ENCODE measurements around the gene MYL7. TPM values are rescaled to one million over a fixed set of nuclear protein-coding genes. Genes with fewer than 3 reads are reported as not detected.

MYL7 gene
- total RNA-seq, 4 donors from 2014 or later = not detected

DNA sequence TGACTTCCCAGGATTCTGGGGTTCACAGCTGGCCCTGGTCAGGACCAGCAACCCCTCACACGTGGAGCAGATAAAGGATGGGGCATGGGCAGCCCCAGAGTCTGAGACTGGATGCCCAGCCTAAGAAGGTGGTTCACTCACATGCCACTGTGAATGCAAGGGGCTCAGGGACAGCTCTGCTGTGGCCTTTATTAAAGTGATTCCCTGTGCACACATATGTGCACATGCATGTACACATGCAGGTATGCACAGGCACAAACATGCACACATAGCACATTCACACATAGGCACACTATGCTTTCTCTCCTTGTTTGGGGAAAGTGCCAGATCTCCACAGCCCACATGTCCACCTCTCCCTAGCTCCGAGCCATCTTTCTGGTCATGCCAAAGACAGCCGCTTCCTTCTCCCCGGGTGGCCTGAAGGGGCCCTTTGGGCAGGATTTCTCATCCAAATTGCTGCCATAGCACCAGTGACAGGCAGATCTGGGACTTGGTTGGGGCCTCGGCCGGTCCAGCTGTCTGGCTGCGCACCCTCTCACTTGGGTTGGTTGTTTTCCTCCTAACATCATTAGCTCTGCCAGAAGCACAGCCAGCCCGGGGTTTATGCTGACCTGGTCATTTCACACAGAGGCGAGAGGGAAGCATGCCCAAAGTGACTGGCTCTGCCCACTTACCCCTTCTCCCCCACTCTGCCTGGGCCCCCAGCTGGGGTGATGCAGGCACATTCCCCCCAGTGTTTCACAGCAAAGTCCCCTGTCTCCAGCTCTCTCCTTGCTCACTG, 46.7 kb upstream of the MYL7 start:
- Histone ChIP-seq H3K4me3 (no peak overlapping the region), H3K27ac (no peak overlapping the region), H3K9me3 (peaks cover 0 to 5% (median 0%) of the 10 kb centered on the region in 3 donors), H3K36me3 (no peaks in the 10 kb centered on the region), H3K4me1 (peaks cover 8 to 22% (median 11%) of the 10 kb centered on the region in 3 donors), H3K27me3 (peaks cover 0 to 18% (median 0%) of the 10 kb centered on the region in 4 donors)
- WGBS, 2 donors = 56 to 63% methylated on average over 4 of the region's 9 CpGs
- TF ChIP-seq, protein P1, sequence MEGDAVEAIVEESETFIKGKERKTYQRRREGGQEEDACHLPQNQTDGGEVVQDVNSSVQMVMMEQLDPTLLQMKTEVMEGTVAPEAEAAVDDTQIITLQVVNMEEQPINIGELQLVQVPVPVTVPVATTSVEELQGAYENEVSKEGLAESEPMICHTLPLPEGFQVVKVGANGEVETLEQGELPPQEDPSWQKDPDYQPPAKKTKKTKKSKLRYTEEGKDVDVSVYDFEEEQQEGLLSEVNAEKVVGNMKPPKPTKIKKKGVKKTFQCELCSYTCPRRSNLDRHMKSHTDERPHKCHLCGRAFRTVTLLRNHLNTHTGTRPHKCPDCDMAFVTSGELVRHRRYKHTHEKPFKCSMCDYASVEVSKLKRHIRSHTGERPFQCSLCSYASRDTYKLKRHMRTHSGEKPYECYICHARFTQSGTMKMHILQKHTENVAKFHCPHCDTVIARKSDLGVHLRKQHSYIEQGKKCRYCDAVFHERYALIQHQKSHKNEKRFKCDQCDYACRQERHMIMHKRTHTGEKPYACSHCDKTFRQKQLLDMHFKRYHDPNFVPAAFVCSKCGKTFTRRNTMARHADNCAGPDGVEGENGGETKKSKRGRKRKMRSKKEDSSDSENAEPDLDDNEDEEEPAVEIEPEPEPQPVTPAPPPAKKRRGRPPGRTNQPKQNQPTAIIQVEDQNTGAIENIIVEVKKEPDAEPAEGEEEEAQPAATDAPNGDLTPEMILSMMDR (IDR thresholded peaks at IDR 0.05) = no peak
- no peak for TF ChIP-seq POLR2A (IDR thresholded peaks at IDR 0.05)
- DNase-seq = no peak
- intact Hi-C loops (cut with DNase I) = no loop called here

DNA sequence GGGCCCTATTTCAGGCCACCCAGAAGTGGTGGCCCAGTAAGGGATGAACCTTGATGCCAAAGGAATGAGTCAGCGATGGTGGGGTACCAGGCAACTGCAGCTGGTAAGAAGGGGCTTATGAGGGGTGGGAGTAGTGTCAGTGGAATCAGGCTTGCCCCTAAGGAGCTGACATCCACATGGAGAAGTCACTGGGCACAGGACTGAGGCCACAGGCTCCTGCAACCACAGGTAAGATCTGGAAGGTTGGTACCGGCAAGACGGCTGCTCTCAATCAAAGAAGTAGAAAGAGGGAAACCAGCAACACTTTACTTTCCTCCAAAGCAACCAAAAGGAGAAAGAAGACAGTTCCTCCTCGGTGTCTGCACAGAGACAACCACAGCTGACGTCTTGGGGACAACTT, 45.6 kb upstream of the MYL7 start:
- 76 to 100% methylated on average over 3 to 5 of the region's 5 CpGs for WGBS, 2 donors
- Histone ChIP-seq H3K4me3 (no peak overlapping the region), H3K36me3 (no peaks in the 10 kb centered on the region), H3K27ac (no peak overlapping the region), H3K4me1 (peaks cover 8 to 22% (median 11%) of the 10 kb centered on the region in 3 donors), H3K9me3 (peaks cover 0 to 9% (median 0%) of the 10 kb centered on the region in 3 donors), H3K27me3 (peaks cover 0 to 10% (median 0%) of the 10 kb centered on the region in 4 donors)
- no peak for DNase-seq
- intact Hi-C loops (cut with DNase I) = no loop called here
- TF ChIP-seq POLR2A (IDR thresholded peaks at IDR 0.05) = no peak
- TF ChIP-seq, protein P1 (IDR thresholded peaks at IDR 0.05) = no peak

- H3K27me3 ChIP-seq = peaks cover 0 to 9% (median 0%) of the 10 kb centered on the region in 4 donors
- WGBS, 2 donors = 73% methylated on average over 5 of the region's 5 CpGs; no CpG with 5 or more reads in 1 of the 2 donors
- intact Hi-C loops (cut with DNase I) = no loop called here
- TF ChIP-seq POLR2A (IDR thresholded peaks at IDR 0.05) = no peak
- TF ChIP-seq, protein P1 (IDR thresholded peaks at IDR 0.05) = no peak
- peaks cover 8 to 22% (median 11%) of the 10 kb centered on the region in 3 donors for H3K4me1 ChIP-seq
- H3K9me3 ChIP-seq = peaks cover 0 to 9% (median 0%) of the 10 kb centered on the region in 3 donors
- no peaks in the 10 kb centered on the region for H3K36me3 ChIP-seq
- no peak overlapping the region for H3K27ac ChIP-seq
- H3K4me3 ChIP-seq = no peak overlapping the region
- no peak for DNase-seq
Observed at GRCh38 chr7:44185729-44186128, 44.6 kb upstream of the MYL7 start.

GRCh38 chr7:44184873-44185446, 43.8 kb upstream of the MYL7 start:
- intact Hi-C loops (cut with DNase I) = no loop called here
- no peak for DNase-seq
- peaks cover 0 to 9% (median 0%) of the 10 kb centered on the region in 4 donors for H3K27me3 ChIP-seq
- H3K4me3 ChIP-seq = no peak overlapping the region
- no peak for TF ChIP-seq POLR2A (IDR thresholded peaks at IDR 0.05)
- TF ChIP-seq, protein P1 (IDR thresholded peaks at IDR 0.05) = no peak
- peaks cover 0 to 9% (median 0%) of the 10 kb centered on the region in 3 donors for H3K9me3 ChIP-seq
- 62 to 69% methylated on average over 2 of the region's 2 CpGs for WGBS, 2 donors
- H3K4me1 ChIP-seq = peaks cover 8 to 22% (median 11%) of the 10 kb centered on the region in 3 donors
- no peaks in the 10 kb centered on the region for H3K36me3 ChIP-seq
- H3K27ac ChIP-seq = peak overlapping the region in 1 of 4 donors; percentile 11

Measured in esophagus squamous epithelium (tissue), 5 donors.